GM23338 (cell line): ENCODE results near the gene FICD. TPM values are rescaled to one million over a fixed set of nuclear protein-coding genes. Genes with fewer than 3 reads are reported as not detected.
A peak's percentile ranks its signal among the peaks of the same experiment; 100 is the strongest.

Experiments
- ATAC-seq: fragments of 200-7000 bp; cut with Tn5 transposase; 3 replicates; pipeline ENCODE4 v1.9.1; 2020
- DNase-seq: peaks from one replicate; pipeline ENCODE4 v3.0.0-alpha.2; 2015; ENCODE audit warnings: low spot score
- H2AFZ ChIP-seq: fragments of 200-600 bp; sonication (generic); 2 replicates; pipeline ENCODE4 v1.8.0; 2016; ENCODE audit warnings: antibody characterized with exemption, mild to moderate bottlenecking, moderate library complexity
- H3F3A ChIP-seq: fragments of 200-600 bp; sonication (generic); replicated peaks from 2 replicates; pipeline ENCODE4 v1.8.0; 2017; ENCODE audit warnings: antibody characterized with exemption, mixed run types, low read depth
- H3K27ac ChIP-seq: fragments of 200-600 bp; sonication (generic); 2 replicates; pipeline ENCODE4 v1.6.1; 2016; ENCODE audit warnings: low read depth
- H3K27me3 ChIP-seq: fragments of 200-600 bp; sonication (generic); 2 replicates; pipeline ENCODE4 v1.8.0; 2016; ENCODE audit warnings: mild to moderate bottlenecking, mixed run types, moderate library complexity; ENCODE audit not compliant: insufficient read depth
- H3K36me3 ChIP-seq: fragments of 200-600 bp; sonication (generic); 2 replicates; pipeline ENCODE4 v1.8.0; 2016; ENCODE audit warnings: mild to moderate bottlenecking; ENCODE audit not compliant: insufficient read depth
- H3K4me1 ChIP-seq: fragments of 200-600 bp; sonication (generic); 2 replicates; pipeline ENCODE4 v1.8.0; 2016; ENCODE audit warnings: mild to moderate bottlenecking, moderate library complexity; ENCODE audit not compliant: insufficient read depth
- H3K4me2 ChIP-seq: fragments of 200-600 bp; sonication (generic); 2 replicates; pipeline ENCODE4 v1.7.1; 2017; ENCODE audit warnings: mixed run types
- H3K4me3 ChIP-seq: fragments of 200-600 bp; sonication (generic); 2 replicates; pipeline ENCODE4 v1.6.1; 2016; ENCODE audit warnings: mixed run types
- H3K79me2 ChIP-seq: fragments of 200-600 bp; sonication (generic); replicated peaks from 2 replicates; pipeline ENCODE4 v1.8.0; 2017; ENCODE audit warnings: mild to moderate bottlenecking; ENCODE audit not compliant: insufficient read depth
- H3K9me2 ChIP-seq: fragments of 200-600 bp; sonication (generic); 2 replicates; pipeline ENCODE4 v1.8.0; 2017; ENCODE audit not compliant: insufficient read depth
- H4K20me1 ChIP-seq: fragments of 200-600 bp; sonication (generic); replicated peaks from 2 replicates; pipeline ENCODE4 v1.8.0; 2017; ENCODE audit warnings: mild to moderate bottlenecking; ENCODE audit not compliant: insufficient read depth
- H3K27ac Mint-ChIP-seq: 2 replicates; pipeline ENCODE4 v1.8.0; 2020; ENCODE audit warnings: inconsistent platforms, mild to moderate bottlenecking, moderate library complexity, mixed read lengths
- H3K27me3 Mint-ChIP-seq: 3 replicates; pipeline ENCODE4 v1.8.0; 2022; ENCODE audit warnings: low read depth, mild to moderate bottlenecking, moderate library complexity, mixed read lengths, inconsistent platforms; ENCODE audit not compliant: insufficient read depth, poor library complexity
- H3K36me3 Mint-ChIP-seq: 3 replicates; pipeline ENCODE4 v1.8.0; 2021; ENCODE audit warnings: low read depth, mild to moderate bottlenecking, inconsistent platforms, moderate library complexity, mixed read lengths
- H3K4me1 Mint-ChIP-seq: 3 replicates; pipeline ENCODE4 v1.8.0; 2020; ENCODE audit warnings: mild to moderate bottlenecking, inconsistent platforms, mixed read lengths
- H3K4me3 Mint-ChIP-seq: 3 replicates; pipeline ENCODE4 v1.8.0; 2021; ENCODE audit warnings: moderate library complexity, mild to moderate bottlenecking, inconsistent platforms, mixed read lengths
- H3K9me3 Mint-ChIP-seq: 3 replicates; pipeline ENCODE4 v1.8.0; 2020; ENCODE audit warnings: moderate library complexity, mild to moderate bottlenecking, inconsistent platforms, mixed read lengths
- CREB1 ChIP-seq: fragments of 250-450 bp; sonication (Bioruptor Pico); IDR thresholded peaks from 2 replicates; pipeline ENCODE4 v1.5.0; 2020; ENCODE audit warnings: low read depth, mild to moderate bottlenecking, moderate library complexity
- CTCF ChIP-seq, 2 experiments: fragments of 200-600 bp in 1 of 2; sonication (generic) in 1 of 2; conservative IDR thresholded peaks; 2 replicates each; pipeline versions ENCODE4 v1.5.1 to v1.6.1; 2016 to 2017; ENCODE audit warnings: antibody characterized with exemption in 2 of 2, low read depth in 2 of 2, mild to moderate bottlenecking in 2 of 2, moderate library complexity in 1 of 2
- ETS1 ChIP-seq: IDR thresholded peaks from 2 replicates; pipeline ENCODE4 v1.6.1; 2016; ENCODE audit warnings: antibody characterized with exemption
- EZH2 ChIP-seq: fragments of 200-600 bp; sonication (generic); IDR thresholded peaks from one replicate; pipeline ENCODE4 v1.8.0; 2017; ENCODE audit warnings: antibody characterized with exemption, mild to moderate bottlenecking, low read depth; ENCODE audit not compliant: unreplicated experiment
- EZH2phosphoT487 ChIP-seq: fragments of 200-600 bp; sonication (generic); IDR thresholded peaks from one replicate; pipeline ENCODE4 v1.8.1; 2018; ENCODE audit warnings: antibody characterized with exemption; ENCODE audit not compliant: unreplicated experiment
- JUNB ChIP-seq: IDR thresholded peaks from one replicate; pipeline ENCODE4 v1.6.1; 2016; ENCODE audit warnings: antibody characterized with exemption; ENCODE audit not compliant: unreplicated experiment
- NANOG ChIP-seq: IDR thresholded peaks from 2 replicates; pipeline ENCODE4 v1.6.1; 2016; ENCODE audit warnings: antibody characterized with exemption, borderline replicate concordance
- POLR2AphosphoS5 ChIP-seq: IDR thresholded peaks from 2 replicates; pipeline ENCODE4 v1.6.1; 2016; ENCODE audit warnings: antibody characterized with exemption, low read depth
- REST ChIP-seq: IDR thresholded peaks from one replicate; pipeline ENCODE4 v1.6.1; 2018; ENCODE audit warnings: antibody characterized with exemption; ENCODE audit not compliant: unreplicated experiment
- STAT1 ChIP-seq: IDR thresholded peaks from one replicate; pipeline ENCODE4 v1.6.1; 2016; ENCODE audit warnings: antibody characterized with exemption; ENCODE audit not compliant: unreplicated experiment
- ZNF114 ChIP-seq: fragments of 250-450 bp; sonication (Bioruptor Pico); IDR thresholded peaks from 2 replicates; pipeline ENCODE4 v1.5.0; 2020; ENCODE audit warnings: mild to moderate bottlenecking, moderate library complexity
- ZNF331 ChIP-seq: fragments of 250-450 bp; sonication (Bioruptor Pico); IDR thresholded peaks from 2 replicates; pipeline ENCODE4 v1.5.0; 2020; ENCODE audit warnings: low read depth, mild to moderate bottlenecking, moderate library complexity
- ZNF462 ChIP-seq: fragments of 250-450 bp; sonication (Bioruptor Pico); IDR thresholded peaks from 2 replicates; pipeline ENCODE4 v1.5.0; 2020; ENCODE audit warnings: mild to moderate bottlenecking, moderate library complexity
- polyA plus RNA-seq: library from polyadenylated mRNA; unstranded; fragments of >200 nt; fragmentation: Nextera tagmentation; extraction: Ambion mirVana; gene quantifications from 2 replicates; pipeline ENCODE4 v1.2.1, GENCODE V29; 2016
- total RNA-seq: library from RNA; depleted of rRNA; stranded (reverse); fragments of >200 nt; shearing (Covaris generic); gene quantifications from 2 replicates; pipeline ENCODE4 v1.2.3, GENCODE V29; 2014

FICD gene
- total and polyA plus RNA-seq, 2 experiments from 2014 or later, result 4.9 to 5.3 TPM

- H3K27me3 Mint-ChIP-seq, result no peaks in the 10 kb centered on the region
- ATAC-seq (no peak), DNase-seq (peak; percentile 19)
- TF ChIP-seq POLR2AphosphoS5 (no peak), ZNF114 (CRISPR knock-in tag) (no peak), CTCF (conservative IDR thresholded peaks at IDR 0.05; ENCODE audit: low read depth in 2 of 2) (no peak), REST (no peak), ZNF331 (CRISPR knock-in tag) (no peak), ZNF462 (CRISPR knock-in tag) (no peak), CREB1 (CRISPR knock-in tag) (no peak), JUNB (no peak), EZH2phosphoT487 (no peak), EZH2 (no peak), ETS1 (no peak), STAT1 (no peak), NANOG (no peak)
- H3K9me3 Mint-ChIP-seq, result no peaks in the 10 kb centered on the region
- Histone ChIP-seq H2AFZ (no peak overlapping the region), H3K4me2 (no peak overlapping the region), H3K9me2 (no peaks in the 10 kb centered on the region), H3K27ac (no peak overlapping the region), H3K79me2 (peaks cover 100% of the 10 kb centered on the region), H3K36me3 (peaks cover 4% of the 10 kb centered on the region; the same call in 1 of the 2 replicates), H3F3A (no peaks in the 10 kb centered on the region), H3K4me1 (no peaks in the 10 kb centered on the region), H4K20me1 (peaks cover 66% of the 10 kb centered on the region), H3K27me3 (no peaks in the 10 kb centered on the region), H3K4me3 (no peak overlapping the region)
- peaks cover 14% of the 10 kb centered on the region for H3K36me3 Mint-ChIP-seq
- H3K4me3 Mint-ChIP-seq, result no peak overlapping the region
- H3K4me1 Mint-ChIP-seq, result peaks cover 31% of the 10 kb centered on the region
- H3K27ac Mint-ChIP-seq, result no peak overlapping the region
These were observed 38.7 kb downstream of the FICD start for GRCh38 chr12:108553799-108554198.
